NCI-H446 treated with DMSO at 0.1 percent for 48 hours (cell line): ENCODE data around the gene ARHGEF5.
"Not testable (repeated sequence)": the region's sequence is repeated elsewhere in the genome, so short reads cannot be mapped to it uniquely, and the experiment has no call there.

Experiments
- DNase-seq: peaks from one replicate; lab custom pipeline; 2025; lab: John Stamatoyannopoulos, UW

The ARHGEF5 gene

DNA sequence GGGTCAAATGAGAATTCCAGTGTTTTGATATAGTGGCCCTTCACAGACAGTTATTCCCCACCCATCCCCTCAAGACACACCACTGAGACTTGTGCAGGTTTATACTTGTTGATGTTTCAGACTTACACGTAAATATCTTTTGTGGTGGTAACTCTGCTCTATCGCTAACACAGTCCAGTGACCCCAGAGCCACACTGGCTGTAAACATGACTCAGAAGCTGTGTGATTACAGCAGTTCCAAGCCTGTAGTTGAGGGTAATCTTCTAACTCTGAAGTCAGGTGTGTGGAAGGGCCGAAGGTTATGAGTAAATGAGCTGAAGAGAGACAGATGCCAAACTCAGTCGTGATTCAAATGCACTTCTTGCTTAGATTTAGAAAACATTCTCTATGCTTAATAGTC lies 28.9 kb downstream of the ARHGEF5 start:
- no peak for DNase-seq

- no peak for DNase-seq
Observed at GRCh38 chr7:144384555-144385245, 29.5 kb downstream of the ARHGEF5 start.

GRCh38 chr7:144386741-144387140 lies 31.5 kb downstream of the ARHGEF5 start:
- no peak for DNase-seq

DNA sequence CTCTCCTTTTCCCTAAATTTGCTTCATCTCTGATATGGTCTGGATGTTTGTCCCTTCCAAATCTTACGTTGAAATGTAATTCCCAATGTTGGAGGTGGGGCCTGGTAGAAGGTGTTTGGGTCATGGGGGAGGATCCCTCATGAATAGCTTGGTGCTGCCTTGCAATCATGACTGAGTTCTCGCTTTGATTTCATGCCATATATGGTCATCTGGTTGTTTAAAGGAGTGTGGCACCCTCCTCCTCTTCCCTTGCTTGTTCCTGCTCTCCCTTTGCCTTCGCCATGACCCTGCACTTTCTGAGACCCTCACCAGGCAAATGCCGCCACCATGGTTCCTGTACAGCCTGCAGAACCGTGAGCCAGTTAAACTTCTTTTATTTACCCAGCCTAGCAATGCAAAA lies 33.7 kb downstream of the ARHGEF5 start:
- no peak for DNase-seq

- no peak for DNase-seq
Observed at GRCh38 chr7:144390481-144390880, 35.3 kb downstream of the ARHGEF5 start.

DNA sequence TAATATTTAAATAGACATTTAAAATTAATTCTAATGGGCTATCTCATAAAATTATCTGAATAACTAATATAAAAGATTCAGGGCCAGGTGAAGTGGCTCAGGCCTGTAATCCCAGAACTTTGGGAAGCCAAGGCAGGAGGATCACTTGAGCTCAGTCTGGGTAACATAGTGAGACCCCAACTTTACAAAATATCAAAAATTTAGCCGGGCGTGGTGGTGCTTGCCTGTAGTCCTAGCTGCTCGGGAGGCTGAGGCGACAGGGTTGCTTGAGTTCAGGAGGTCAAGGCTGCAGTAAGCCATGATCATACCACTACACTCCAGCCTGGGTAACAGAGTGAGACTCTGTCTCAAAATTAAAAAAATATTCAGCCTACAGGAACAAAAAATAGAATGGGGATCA lies 35.8 kb downstream of the ARHGEF5 start:
- DNase-seq: no peak

GRCh38 chr7:144391823-144392255 lies 36.6 kb downstream of the ARHGEF5 start:
- no peak for DNase-seq

- DNase-seq: no peak
Observed at GRCh38 chr7:144397086-144397485, 41.9 kb downstream of the ARHGEF5 start.

DNA sequence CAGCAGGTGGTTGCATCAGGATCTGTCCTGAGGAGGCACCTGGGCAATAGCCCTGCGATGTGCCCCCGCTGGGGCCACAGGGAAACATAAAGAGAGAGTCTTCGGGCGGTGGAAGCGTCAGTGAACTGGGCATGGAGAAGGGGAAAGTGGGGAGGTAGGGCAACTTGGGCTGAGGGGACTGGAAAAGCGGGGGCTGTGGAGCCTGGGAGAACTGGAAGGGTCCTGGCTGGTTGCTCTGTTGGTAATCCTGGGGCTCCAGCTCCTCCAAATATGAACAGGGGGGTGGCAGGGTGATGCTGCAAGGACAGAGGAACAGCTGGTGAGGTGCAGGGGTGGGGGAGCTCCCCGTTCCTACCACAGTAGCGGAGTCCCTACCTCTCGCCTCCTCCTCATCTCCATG lies 43.1 kb downstream of the ARHGEF5 start:
- no peak for DNase-seq

- no peak for DNase-seq
Observed at GRCh38 chr7:144398911-144399310, 43.7 kb downstream of the ARHGEF5 start.

- no peak for DNase-seq
Observed at GRCh38 chr7:144399946-144400345, 44.7 kb downstream of the ARHGEF5 start.

DNA sequence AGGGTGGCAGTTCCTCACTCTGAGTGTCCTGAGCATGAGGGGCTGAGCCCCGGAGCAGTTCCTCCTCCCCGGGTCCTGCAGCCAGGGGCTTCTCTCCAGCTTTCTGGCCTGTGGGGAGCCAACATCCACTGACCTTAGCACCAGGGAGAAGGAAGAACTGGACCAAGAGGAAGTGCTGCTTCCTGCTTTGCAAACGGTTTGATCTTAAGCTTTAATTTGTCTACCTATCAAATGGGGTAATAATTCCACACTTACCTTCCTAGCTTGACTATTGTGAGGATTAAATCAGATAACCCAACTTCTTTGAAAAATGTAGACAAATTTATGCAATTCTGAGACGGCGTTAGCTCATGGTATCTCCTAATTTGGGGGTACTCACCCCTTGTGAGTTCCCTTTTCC lies 46.3 kb downstream of the ARHGEF5 start:
- DNase-seq: no peak

GRCh38 chr7:144403102-144403501 lies 47.9 kb downstream of the ARHGEF5 start:
- DNase-seq: no peak

DNA sequence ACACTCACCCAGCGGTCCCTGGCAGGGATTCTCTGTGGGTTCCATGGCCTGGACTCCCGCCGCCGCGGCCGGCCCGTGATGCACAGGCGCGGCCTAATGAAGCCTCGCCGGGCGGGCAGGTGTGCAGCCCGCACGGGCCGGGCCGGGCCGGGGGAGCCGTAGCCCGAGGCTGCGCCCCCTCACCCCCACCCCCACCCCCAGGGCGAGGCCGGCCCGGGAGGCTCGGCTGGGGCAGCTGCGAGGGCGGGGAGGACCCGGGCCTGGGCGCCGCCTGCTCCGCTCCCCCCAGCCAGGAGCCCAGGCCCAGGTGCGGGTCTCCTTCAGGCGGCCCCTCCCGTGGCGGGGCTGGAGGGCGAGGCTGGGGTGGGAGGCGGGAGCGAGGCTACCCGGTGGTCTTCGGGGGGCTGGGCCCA lies 48.5 kb downstream of the ARHGEF5 start, which contains the start of gene NOBOX:
TSS of gene NOBOX (minus strand) at position 45 of the 413 bp plus-strand sequence.
- DNase-seq: no peak

DNA sequence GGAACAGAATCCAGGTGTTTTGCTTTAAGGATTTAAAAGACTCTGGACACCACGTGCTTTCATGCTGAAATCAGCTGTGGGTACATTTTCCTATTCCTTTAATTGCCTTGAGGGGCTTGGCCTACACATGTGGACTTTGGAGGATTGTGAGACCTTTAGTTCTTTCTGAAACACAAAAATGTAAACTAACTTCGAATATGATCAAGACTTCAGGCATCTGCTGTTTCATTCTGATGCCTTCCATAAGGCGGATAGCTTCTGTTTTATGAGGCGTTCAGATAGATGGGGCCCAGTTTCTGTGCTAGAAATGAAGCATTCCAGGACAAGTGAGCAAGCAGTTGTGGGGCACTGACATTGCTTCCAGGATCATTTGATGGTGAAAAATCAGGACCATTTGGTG lies 49.7 kb downstream of the ARHGEF5 start:
- no peak for DNase-seq

DNA sequence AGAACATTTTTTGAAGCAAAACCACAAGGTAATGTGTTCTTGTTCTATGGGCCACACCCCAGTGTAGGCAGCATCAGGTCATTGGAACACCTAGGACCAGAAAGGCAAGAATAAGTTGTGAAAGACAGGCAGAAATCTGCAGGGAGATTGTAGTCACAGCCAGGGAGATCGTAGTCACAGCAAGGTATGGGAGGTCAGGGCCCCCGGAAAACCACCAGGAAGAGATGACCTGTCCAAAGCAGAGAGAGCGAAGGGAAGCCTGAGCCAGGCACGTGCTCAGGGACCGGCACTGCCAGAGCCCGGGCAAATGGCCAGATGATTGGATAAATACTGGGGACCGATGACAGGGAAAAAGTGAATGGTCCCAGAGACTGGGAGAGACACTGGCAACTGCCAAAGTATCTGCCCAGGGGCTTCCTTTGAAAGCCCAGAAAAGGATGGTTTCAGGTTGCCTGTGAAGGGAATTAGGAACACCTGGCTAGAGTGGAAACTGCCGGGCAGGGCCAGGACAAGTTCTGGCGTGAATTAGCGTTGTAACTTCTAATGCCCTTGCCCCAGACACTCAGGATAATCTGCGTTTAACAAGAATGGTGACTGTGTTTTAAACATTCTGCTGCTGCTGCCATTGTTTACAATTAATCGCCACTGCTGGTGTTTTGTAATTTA lies 52.2 kb downstream of the ARHGEF5 start:
- no peak for DNase-seq

GRCh38 chr7:144408121-144408520 lies 52.9 kb downstream of the ARHGEF5 start:
- DNase-seq: no peak

GRCh38 chr7:144410441-144410840 lies 55.2 kb downstream of the ARHGEF5 start:
- DNase-seq: no peak

DNA sequence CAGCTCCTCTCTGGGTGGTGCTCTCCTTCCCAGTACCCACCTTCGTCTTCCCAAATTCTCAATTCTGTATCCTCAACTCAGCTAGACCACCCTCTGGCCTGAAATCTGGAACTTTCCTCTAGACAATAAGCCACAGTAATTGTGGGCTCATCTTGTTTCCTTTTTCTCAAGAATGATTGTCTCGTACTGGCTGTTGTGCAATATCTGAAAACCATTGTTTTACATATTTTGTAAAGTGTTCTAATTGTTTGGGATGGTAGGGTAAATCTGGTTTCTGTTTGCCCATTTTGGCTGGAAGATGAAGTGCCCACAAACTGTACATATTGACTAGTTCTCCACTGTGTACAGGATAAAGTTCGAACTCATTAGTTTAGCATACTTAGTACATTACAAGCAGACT lies 59.6 kb downstream of the ARHGEF5 start:
- DNase-seq: no peak

DNA sequence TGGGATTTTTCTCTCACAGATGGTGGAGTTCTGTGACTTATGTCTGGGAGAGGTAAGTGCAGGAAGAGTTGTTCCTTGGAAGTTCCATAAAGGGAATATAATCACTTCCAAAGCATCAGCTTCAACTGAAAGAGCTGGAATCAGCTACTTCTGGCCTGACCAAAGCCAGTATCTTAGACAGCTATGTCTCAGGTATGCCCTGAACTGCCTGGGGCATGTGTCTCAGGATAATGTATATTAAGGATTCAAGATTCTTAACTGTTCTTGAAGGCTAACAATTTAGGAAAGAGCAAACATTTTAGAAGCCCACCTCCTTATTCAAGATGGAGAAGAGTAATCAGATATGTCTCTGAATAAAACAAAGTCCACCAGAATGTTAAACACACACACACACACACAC lies 60.7 kb downstream of the ARHGEF5 start:
- DNase-seq: no peak

DNA sequence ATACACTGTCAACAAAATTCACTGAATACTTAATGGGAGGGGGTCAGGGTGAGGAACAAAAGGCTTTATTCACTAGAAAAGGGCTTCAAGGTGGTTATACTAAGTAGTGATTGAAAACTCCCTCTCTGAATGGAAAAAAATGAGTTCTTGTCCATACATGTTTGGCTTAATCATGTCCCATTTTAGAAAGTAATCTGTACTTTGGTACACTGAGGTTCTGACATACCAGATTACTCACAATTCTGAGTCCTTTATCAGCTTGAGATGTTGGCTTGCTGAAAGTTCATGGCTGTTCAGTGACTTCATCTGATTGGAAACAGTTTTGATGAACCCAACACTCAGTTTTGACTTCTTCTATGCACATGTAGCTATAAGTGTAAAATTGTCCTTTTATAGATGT lies 61.1 kb downstream of the ARHGEF5 start:
- no peak for DNase-seq

DNA sequence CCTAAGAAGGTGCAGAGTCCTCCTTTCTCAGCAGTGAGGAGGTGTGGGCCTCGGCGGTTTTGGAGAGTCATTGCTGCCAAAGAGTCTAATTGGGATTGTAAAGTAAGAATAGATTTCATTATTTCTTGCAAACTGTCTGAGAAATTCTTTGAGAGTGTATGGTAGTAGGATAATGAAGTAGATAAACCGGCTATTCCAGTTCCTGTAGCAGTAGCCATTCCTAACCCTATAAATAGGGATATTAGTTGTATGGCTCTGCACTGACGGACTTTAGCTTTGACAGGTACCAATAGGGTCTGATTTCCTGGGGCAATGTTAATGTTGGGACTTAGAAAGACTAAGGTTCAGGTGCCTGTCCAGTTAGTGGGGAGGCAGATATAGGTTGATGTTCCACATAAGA lies 63.7 kb downstream of the ARHGEF5 start:
- not testable (repeated sequence) for DNase-seq

DNA sequence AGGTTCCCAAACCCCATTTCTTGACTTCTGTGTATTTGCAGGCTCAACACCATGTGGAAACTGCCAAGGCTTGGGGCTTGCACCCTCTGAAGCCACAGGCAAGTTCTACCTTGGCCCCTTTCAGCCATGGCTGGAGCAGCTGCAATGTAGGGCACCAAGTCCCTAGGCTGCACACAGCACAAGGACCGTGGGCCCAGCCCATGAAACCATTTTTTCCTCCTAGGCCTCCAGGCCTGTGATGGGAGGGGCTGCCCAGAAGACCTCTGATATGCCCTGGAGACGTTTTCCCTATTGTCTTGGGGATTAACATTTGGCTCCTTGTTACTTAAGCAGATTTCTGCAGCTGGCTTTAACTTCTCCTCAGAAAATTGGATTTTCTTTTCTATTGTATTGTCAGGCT lies 72.3 kb downstream of the ARHGEF5 start:
- DNase-seq: not testable (repeated sequence)

- no peak for DNase-seq
Observed at GRCh38 chr7:144428431-144428830, 73.2 kb downstream of the ARHGEF5 start.
